HL-60 (cell line): ENCODE measurements around the gene CELF2.

ENCODE experiments used
- DNase-seq, 2 experiments: peaks; one replicate each; pipeline ENCODE4 v3.0.0-alpha.2; 2010 to 2020; ENCODE audit warnings: low read depth in 1 of 2, low spot score in 1 of 2
- H3K27ac ChIP-seq: fragments of 250-450 bp; sonication (Bioruptor Pico); replicated peaks from 2 replicates; pipeline ENCODE4 v1.5.1; 2020; ENCODE audit warnings: mild to moderate bottlenecking, moderate library complexity
- H3K27me3 ChIP-seq: fragments of 250-450 bp; sonication (Bioruptor Pico); 2 replicates; pipeline ENCODE4 v1.5.1; 2021; ENCODE audit warnings: mild to moderate bottlenecking, moderate library complexity; ENCODE audit not compliant: insufficient read depth, poor library complexity, severe bottlenecking
- H3K4me3 ChIP-seq: replicated peaks from 2 replicates; pipeline ENCODE4 v1.5.1; 2011; ENCODE audit warnings: mild to moderate bottlenecking, control low read depth, low read length; ENCODE audit not compliant: insufficient read depth
- GABPA ChIP-seq: IDR thresholded peaks from 2 replicates; pipeline ENCODE4 v1.6.1; 2012; ENCODE audit warnings: low read depth
- POLR2AphosphoS5 ChIP-seq: IDR thresholded peaks from 2 replicates; pipeline ENCODE4 v1.6.1; 2012; ENCODE audit warnings: low read depth
- SPI1 ChIP-seq: IDR thresholded peaks from 2 replicates; pipeline ENCODE4 v1.6.1; 2012; ENCODE audit warnings: low read depth, mild to moderate bottlenecking, borderline replicate concordance
- TF ChIP-seq, protein P1 (sequence below): IDR thresholded peaks from 2 replicates; pipeline ENCODE4 v1.6.1; 2012; ENCODE audit warnings: low read depth; ENCODE audit not compliant: insufficient replicate concordance
- TF ChIP-seq, protein P2 (sequence below): IDR thresholded peaks from one replicate; pipeline ENCODE4 v1.5.1; 2011; ENCODE audit warnings: low read length, control low read depth, inconsistent platforms; ENCODE audit not compliant: insufficient read depth

The CELF2 gene

DNA sequence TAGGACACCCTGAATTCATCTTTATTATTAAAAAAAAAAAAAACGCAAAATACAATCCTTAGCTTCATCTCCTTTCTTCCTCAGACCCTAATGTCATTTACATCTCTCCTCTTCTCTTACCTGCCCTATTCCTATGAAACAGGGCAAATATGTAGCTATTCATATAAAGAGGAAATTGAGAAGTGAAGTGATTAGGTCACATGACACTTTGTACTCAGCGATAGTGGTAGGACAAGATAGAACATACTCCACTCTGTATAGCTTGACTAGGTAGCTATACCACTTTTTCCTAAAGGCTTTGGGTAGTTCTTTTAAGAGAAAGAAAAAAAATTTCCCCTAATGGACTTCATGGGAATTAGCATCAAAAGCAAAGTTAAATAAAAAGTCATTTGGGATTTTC, 6.2 kb upstream of the CELF2 start:
- Histone ChIP-seq H3K27ac (no peak overlapping the region), H3K4me3 (no peak overlapping the region), H3K27me3 (no peaks in the 10 kb centered on the region)
- TF ChIP-seq, protein P1, sequence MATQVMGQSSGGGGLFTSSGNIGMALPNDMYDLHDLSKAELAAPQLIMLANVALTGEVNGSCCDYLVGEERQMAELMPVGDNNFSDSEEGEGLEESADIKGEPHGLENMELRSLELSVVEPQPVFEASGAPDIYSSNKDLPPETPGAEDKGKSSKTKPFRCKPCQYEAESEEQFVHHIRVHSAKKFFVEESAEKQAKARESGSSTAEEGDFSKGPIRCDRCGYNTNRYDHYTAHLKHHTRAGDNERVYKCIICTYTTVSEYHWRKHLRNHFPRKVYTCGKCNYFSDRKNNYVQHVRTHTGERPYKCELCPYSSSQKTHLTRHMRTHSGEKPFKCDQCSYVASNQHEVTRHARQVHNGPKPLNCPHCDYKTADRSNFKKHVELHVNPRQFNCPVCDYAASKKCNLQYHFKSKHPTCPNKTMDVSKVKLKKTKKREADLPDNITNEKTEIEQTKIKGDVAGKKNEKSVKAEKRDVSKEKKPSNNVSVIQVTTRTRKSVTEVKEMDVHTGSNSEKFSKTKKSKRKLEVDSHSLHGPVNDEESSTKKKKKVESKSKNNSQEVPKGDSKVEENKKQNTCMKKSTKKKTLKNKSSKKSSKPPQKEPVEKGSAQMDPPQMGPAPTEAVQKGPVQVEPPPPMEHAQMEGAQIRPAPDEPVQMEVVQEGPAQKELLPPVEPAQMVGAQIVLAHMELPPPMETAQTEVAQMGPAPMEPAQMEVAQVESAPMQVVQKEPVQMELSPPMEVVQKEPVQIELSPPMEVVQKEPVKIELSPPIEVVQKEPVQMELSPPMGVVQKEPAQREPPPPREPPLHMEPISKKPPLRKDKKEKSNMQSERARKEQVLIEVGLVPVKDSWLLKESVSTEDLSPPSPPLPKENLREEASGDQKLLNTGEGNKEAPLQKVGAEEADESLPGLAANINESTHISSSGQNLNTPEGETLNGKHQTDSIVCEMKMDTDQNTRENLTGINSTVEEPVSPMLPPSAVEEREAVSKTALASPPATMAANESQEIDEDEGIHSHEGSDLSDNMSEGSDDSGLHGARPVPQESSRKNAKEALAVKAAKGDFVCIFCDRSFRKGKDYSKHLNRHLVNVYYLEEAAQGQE, result no peak
- TF ChIP-seq, protein P2, sequence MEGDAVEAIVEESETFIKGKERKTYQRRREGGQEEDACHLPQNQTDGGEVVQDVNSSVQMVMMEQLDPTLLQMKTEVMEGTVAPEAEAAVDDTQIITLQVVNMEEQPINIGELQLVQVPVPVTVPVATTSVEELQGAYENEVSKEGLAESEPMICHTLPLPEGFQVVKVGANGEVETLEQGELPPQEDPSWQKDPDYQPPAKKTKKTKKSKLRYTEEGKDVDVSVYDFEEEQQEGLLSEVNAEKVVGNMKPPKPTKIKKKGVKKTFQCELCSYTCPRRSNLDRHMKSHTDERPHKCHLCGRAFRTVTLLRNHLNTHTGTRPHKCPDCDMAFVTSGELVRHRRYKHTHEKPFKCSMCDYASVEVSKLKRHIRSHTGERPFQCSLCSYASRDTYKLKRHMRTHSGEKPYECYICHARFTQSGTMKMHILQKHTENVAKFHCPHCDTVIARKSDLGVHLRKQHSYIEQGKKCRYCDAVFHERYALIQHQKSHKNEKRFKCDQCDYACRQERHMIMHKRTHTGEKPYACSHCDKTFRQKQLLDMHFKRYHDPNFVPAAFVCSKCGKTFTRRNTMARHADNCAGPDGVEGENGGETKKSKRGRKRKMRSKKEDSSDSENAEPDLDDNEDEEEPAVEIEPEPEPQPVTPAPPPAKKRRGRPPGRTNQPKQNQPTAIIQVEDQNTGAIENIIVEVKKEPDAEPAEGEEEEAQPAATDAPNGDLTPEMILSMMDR, result no peak
- DNase-seq, result no peak

DNA sequence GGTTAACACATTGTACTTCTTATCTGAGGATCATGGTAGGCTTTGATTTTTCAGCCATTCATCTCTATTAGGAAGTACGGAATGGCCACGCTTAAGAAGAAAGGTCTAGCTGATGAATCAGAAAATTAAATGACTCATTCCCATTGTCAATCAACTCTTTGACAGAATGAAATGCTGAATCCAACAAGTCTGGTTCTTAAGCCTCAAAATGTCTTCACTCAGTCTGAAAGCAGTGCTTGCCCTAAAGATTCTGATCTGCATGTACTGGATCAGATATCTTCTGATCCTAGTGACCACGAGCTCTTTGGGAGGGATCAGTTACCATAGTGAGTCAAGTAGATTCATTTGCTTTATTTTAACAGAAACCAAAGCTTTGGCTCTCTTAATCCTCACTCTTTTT, 5.7 kb upstream of the CELF2 start:
- Histone ChIP-seq H3K27ac (no peak overlapping the region), H3K4me3 (no peak overlapping the region), H3K27me3 (peaks cover 5% of the 10 kb centered on the region)
- DNase-seq, result no peak
- TF ChIP-seq POLR2AphosphoS5 (no peak), GABPA (no peak), SPI1 (no peak)
- TF ChIP-seq, protein P2, result no peak
- TF ChIP-seq, protein P1, result no peak

DNA sequence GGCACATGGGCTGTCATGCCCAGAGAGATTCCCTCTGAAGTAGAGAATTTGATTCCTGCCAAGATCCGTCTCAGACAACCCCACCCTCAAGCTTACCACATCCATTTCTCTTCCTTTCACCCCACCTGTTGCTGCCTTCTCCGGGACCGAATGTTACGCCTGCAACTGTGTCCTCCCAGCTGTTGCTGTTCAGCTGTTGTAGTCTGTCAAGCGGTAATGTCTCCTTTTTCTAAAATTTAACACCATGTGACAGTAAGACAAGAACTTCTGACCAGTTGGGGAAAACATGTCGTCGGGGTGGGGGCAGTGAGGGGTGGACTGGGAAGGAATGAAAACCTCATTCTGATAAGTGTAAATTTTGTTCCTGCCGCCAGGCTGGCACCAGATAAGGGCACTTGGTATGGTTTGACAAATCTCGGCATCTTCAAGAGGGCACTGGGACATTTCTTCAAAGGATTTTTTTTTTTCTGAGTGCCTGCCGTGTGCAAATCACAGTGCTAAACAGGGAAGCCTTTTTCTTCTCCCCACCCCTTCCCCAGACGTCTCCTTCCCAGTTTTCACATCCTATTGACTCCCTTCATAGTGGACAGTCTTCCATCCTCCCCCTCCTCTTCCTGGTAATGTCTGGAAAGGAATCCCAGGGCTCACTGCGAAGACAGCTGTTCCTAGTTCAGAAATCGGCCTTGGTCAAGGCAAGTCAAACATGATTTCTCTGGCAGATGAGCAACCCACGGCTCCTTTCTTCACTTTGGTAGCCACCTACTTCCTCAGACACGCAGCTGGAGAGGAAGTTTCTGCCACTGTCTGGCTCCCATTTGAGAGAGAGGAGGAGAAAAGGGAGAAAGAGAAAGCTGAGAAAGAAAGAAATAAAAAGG, 5.0 kb upstream of the CELF2 start:
- TF ChIP-seq, protein P2, result no peak
- peak; percentile 19; the same call in 1 of the 2 replicates for TF ChIP-seq SPI1
- TF ChIP-seq POLR2AphosphoS5, result no peak
- no peak for TF ChIP-seq GABPA
- TF ChIP-seq, protein P1, result no peak
- DNase-seq, result peak in 1 of 2 experiments; percentile 18

More for the DNA sequence above, 5.0 kb upstream of the CELF2 start:
- no peak overlapping the region for H3K27ac ChIP-seq
- H3K27me3 ChIP-seq, result peaks cover 8% of the 10 kb centered on the region
- no peak overlapping the region for H3K4me3 ChIP-seq
